ENCODE data around the gene ZNF319.

- TF ChIP-seq CTCF (conservative IDR thresholded peaks at IDR 0.05) (no peak), ZFX (IDR thresholded peaks at IDR 0.05) (no peak)
These were observed 44.0 kb upstream of the ZNF319 start for GRCh38 chr16:58044266-58045019.
